HepG2 (cell line): ENCODE data around the gene STK32C. TPM values are rescaled to one million over a fixed set of nuclear protein-coding genes. Genes with fewer than 3 reads are reported as not detected.

Experiments used
- CREM ChIP-seq, 2 experiments: sonication (generic) in 1 of 2; formaldehyde crosslinking in 1 of 2; IDR thresholded peaks; 2 replicates each; pipeline versions ENCODE4 v1.4.0 to v1.6.1; 2016 to 2020; ENCODE audit warnings: antibody characterized with exemption in 1 of 2, mild to moderate bottlenecking in 1 of 2, missing genetic modification reagents in 1 of 2
- ETV6 ChIP-seq: sonication (generic); formaldehyde crosslinking; conservative IDR thresholded peaks from 2 replicates; pipeline ENCODE4 v1.4.0; 2020; ENCODE audit warnings: missing genetic modification reagents
- HNRNPUL1 ChIP-seq: fragments of 200-400 bp; formaldehyde crosslinking; IDR thresholded peaks from 2 replicates; pipeline ENCODE4 v1.6.1; 2017; ENCODE audit warnings: low read depth, mild to moderate bottlenecking, low read length, moderate library complexity
- KDM1A ChIP-seq: IDR thresholded peaks from 2 replicates; pipeline ENCODE4 v1.6.1; 2016; ENCODE audit warnings: missing compliant biosample characterization
- PLSCR1 ChIP-seq: sonication (generic); formaldehyde crosslinking; IDR thresholded peaks from 2 replicates; pipeline ENCODE4 v1.5.0; 2020; ENCODE audit warnings: missing genetic modification reagents, mild to moderate bottlenecking, borderline replicate concordance
- RAD51 ChIP-seq: fragments of 450-650 bp; IDR thresholded peaks from 2 replicates; pipeline ENCODE4 v1.6.1; 2016; ENCODE audit warnings: borderline replicate concordance
- RXRA ChIP-seq: sonication (generic); formaldehyde crosslinking; IDR thresholded peaks from 2 replicates; pipeline ENCODE4 v1.5.1; 2020; ENCODE audit warnings: missing genetic modification reagents
- SIX4 ChIP-seq: sonication (generic); formaldehyde crosslinking; IDR thresholded peaks from 2 replicates; pipeline ENCODE4 v1.4.0; 2020; ENCODE audit warnings: missing genetic modification reagents
- TERF1 ChIP-seq: sonication (generic); formaldehyde crosslinking; IDR thresholded peaks from 2 replicates; pipeline ENCODE4 v1.8.0; 2022; ENCODE audit warnings: mild to moderate bottlenecking, missing genetic modification reagents, moderate library complexity
- TRAFD1 ChIP-seq: sonication (generic); formaldehyde crosslinking; IDR thresholded peaks from 2 replicates; pipeline ENCODE4 v1.5.1; 2020; ENCODE audit warnings: missing genetic modification reagents, mild to moderate bottlenecking, borderline replicate concordance
- ZBTB3 ChIP-seq: sonication (generic); formaldehyde crosslinking; IDR thresholded peaks from 2 replicates; pipeline ENCODE4 v1.4.0; 2020; ENCODE audit warnings: low read depth, mild to moderate bottlenecking, moderate library complexity, missing genetic modification reagents, borderline replicate concordance
- ZNF232 ChIP-seq: sonication (generic); formaldehyde crosslinking; IDR thresholded peaks from 2 replicates; pipeline ENCODE4 v1.4.0; 2020; ENCODE audit warnings: missing genetic modification reagents, borderline replicate concordance
- ZNF713 ChIP-seq: sonication (generic); formaldehyde crosslinking; IDR thresholded peaks from 2 replicates; pipeline ENCODE4 v1.4.0; 2020; ENCODE audit warnings: mild to moderate bottlenecking, missing genetic modification reagents
- ZSCAN12 ChIP-seq: sonication (generic); formaldehyde crosslinking; IDR thresholded peaks from 2 replicates; pipeline ENCODE4 v1.9.0; 2021; ENCODE audit warnings: mild to moderate bottlenecking, missing genetic modification reagents
- polyA plus RNA-seq, 8 experiments: library from polyadenylated mRNA; depleted of rRNA in 3 of 8; stranded (reverse) in 7 of 8; unstranded in 1 of 8; fragments of >200 nt; fragmentation: Illumina TruSeq in 4 of 8; extraction: Trizol in 4 of 8; gene quantifications; 2 replicates each; pipeline versions ENCODE4 v1.2.1 to v1.2.3, GENCODE V29; 2011 to 2016; ENCODE audit warnings: low read depth in 4 of 8, missing spikeins in 1 of 8, mixed read lengths in 1 of 8; ENCODE audit not compliant: insufficient read depth in 1 of 8
- total RNA-seq, 5 experiments: library from RNA; depleted of rRNA; stranded (reverse); fragments of >200 nt; fragmentation: Illumina TruSeq; extraction: Trizol; gene quantifications; 2 replicates each; pipeline ENCODE4 v1.2.3, GENCODE V29; 2016; ENCODE audit warnings: low read depth in 1 of 5
- TF ChIP-seq, protein P1 (sequence below): sonication (generic); formaldehyde crosslinking; IDR thresholded peaks from one replicate; pipeline ENCODE4 v1.5.1; 2020; ENCODE audit warnings: mild to moderate bottlenecking, missing genetic modification reagents; ENCODE audit errors: not compliant biosample characterization

Gene STK32C
- total and polyA plus RNA-seq, 2 of the 13 experiments (the other 11 are each of a cell fraction or from before 2014, with no cell fraction given): 10.9 to 19.4 TPM

GRCh38 chr10:132185601-132186487 lies 121.9 kb downstream of the STK32C start (continued):
- no peak for TF ChIP-seq CREM (IDR thresholded peaks at IDR 0.05)
- TF ChIP-seq CREM (CRISPR knock-in tag; IDR thresholded peaks at IDR 0.05): no peak
- no peak for TF ChIP-seq SIX4 (CRISPR knock-in tag)
- no peak for TF ChIP-seq ZBTB3
- TF ChIP-seq HNRNPUL1: no peak
- no peak for TF ChIP-seq RAD51
- no peak for TF ChIP-seq KDM1A (CRISPR knock-in tag)
- no peak for TF ChIP-seq TRAFD1
- TF ChIP-seq PLSCR1: no peak
- no peak for TF ChIP-seq ZNF232 (CRISPR knock-in tag)
- TF ChIP-seq, protein P1, sequence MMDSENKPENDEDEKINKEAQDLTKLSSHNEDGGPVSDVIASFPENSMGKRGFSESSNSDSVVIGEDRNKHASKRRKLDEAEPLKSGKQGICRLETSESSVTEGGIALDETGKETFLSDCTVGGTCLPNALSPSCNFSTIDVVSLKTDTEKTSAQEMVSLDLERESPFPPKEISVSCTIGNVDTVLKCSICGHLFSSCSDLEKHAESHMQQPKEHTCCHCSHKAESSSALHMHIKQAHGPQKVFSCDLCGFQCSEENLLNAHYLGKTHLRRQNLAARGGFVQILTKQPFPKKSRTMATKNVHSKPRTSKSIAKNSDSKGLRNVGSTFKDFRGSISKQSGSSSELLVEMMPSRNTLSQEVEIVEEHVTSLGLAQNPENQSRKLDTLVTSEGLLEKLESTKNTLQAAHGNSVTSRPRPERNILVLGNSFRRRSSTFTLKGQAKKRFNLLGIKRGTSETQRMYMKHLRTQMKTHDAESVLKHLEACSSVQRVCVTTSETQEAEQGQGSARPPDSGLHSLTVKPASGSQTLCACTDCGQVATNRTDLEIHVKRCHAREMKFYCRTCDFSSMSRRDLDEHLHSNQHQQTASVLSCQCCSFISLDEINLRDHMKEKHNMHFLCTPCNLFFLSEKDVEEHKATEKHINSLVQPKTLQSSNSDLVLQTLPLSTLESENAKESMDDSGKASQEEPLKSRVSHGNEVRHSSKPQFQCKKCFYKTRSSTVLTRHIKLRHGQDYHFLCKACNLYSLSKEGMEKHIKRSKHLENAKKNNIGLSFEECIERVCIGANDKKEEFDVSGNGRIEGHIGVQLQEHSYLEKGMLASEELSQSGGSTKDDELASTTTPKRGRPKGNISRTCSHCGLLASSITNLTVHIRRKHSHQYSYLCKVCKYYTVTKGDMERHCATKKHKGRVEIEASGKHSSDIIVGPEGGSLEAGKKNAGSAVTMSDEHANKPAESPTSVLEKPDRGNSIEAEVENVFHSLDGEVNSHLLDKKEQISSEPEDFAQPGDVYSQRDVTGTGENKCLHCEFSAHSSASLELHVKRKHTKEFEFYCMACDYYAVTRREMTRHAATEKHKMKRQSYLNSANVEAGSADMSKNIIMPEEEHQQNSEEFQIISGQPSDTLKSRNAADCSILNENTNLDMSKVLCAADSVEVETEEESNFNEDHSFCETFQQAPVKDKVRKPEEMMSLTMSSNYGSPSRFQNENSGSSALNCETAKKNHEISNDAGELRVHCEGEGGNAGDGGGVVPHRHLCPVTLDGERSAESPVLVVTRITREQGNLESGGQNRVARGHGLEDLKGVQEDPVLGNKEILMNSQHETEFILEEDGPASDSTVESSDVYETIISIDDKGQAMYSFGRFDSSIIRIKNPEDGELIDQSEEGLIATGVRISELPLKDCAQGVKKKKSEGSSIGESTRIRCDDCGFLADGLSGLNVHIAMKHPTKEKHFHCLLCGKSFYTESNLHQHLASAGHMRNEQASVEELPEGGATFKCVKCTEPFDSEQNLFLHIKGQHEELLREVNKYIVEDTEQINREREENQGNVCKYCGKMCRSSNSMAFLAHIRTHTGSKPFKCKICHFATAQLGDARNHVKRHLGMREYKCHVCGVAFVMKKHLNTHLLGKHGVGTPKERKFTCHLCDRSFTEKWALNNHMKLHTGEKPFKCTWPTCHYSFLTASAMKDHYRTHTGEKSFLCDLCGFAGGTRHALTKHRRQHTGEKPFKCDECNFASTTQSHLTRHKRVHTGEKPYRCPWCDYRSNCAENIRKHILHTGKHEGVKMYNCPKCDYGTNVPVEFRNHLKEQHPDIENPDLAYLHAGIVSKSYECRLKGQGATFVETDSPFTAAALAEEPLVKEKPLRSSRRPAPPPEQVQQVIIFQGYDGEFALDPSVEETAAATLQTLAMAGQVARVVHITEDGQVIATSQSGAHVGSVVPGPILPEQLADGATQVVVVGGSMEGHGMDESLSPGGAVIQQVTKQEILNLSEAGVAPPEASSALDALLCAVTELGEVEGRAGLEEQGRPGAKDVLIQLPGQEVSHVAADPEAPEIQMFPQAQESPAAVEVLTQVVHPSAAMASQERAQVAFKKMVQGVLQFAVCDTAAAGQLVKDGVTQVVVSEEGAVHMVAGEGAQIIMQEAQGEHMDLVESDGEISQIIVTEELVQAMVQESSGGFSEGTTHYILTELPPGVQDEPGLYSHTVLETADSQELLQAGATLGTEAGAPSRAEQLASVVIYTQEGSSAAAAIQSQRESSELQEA (CRISPR knock-in tag): no peak
- no peak for TF ChIP-seq ZNF713 (CRISPR knock-in tag)
- TF ChIP-seq ZSCAN12 (CRISPR knock-in tag): no peak
- TF ChIP-seq RXRA (CRISPR knock-in tag): 0 out of 2 replicates have a peak, but pooled peaks have one; percentile 20
- TF ChIP-seq ETV6 (CRISPR knock-in tag): no peak
- TF ChIP-seq TERF1 (CRISPR knock-in tag): no peak
